H9 (cell line): ENCODE results near the gene EHD1. TPM values are rescaled to one million over a fixed set of nuclear protein-coding genes. Genes with fewer than 3 reads are reported as not detected.

Experiments used
- DNase-seq: peaks from one replicate; pipeline ENCODE4 v3.0.0-alpha.2; 2017
- H2AFZ ChIP-seq: one replicate; pipeline ENCODE4 v1.6.1; 2013; ENCODE audit warnings: mild to moderate bottlenecking, low read length, control low read depth, moderate library complexity
- H2AK5ac ChIP-seq: 2 replicates; pipeline ENCODE4 v1.6.1; 2013; ENCODE audit warnings: low read length, control low read depth, mixed read lengths; ENCODE audit not compliant: insufficient read length
- H2BK120ac ChIP-seq: one replicate; pipeline ENCODE4 v1.6.1; 2013; ENCODE audit warnings: low read depth, mild to moderate bottlenecking, low read length, control low read depth, inconsistent platforms; ENCODE audit not compliant: poor library complexity, severe bottlenecking
- H2BK12ac ChIP-seq: 2 replicates; pipeline ENCODE4 v1.6.1; 2013; ENCODE audit warnings: low read length, control low read depth, mixed read lengths, low read depth; ENCODE audit not compliant: insufficient read length
- H2BK15ac ChIP-seq: 2 replicates; pipeline ENCODE4 v1.6.1; 2013; ENCODE audit warnings: low read depth, low read length, control low read depth
- H2BK20ac ChIP-seq: one replicate; pipeline ENCODE4 v1.6.1; 2013; ENCODE audit warnings: low read depth, mild to moderate bottlenecking, low read length, control low read depth, inconsistent platforms; ENCODE audit not compliant: poor library complexity, severe bottlenecking
- H2BK5ac ChIP-seq: 2 replicates; pipeline ENCODE4 v1.6.1; 2013; ENCODE audit warnings: low read length, control low read depth, mixed read lengths; ENCODE audit not compliant: insufficient read length
- H3K14ac ChIP-seq: 2 replicates; pipeline ENCODE4 v1.6.1; 2013; ENCODE audit warnings: low read length, control low read depth; ENCODE audit not compliant: insufficient read depth
- H3K18ac ChIP-seq: 2 replicates; pipeline ENCODE4 v1.6.1; 2013; ENCODE audit warnings: low read depth, mild to moderate bottlenecking, mixed read lengths, low read length, control low read depth; ENCODE audit not compliant: insufficient read length
- H3K23ac ChIP-seq: 2 replicates; pipeline ENCODE4 v1.6.1; 2013; ENCODE audit warnings: low read length, control low read depth, mixed read lengths, low read depth; ENCODE audit not compliant: insufficient read length
- H3K23me2 ChIP-seq: 2 replicates; pipeline ENCODE4 v1.6.1; 2013; ENCODE audit warnings: low read depth, mild to moderate bottlenecking, mixed read lengths, low read length, control low read depth; ENCODE audit not compliant: insufficient read length, poor library complexity, severe bottlenecking
- H3K27ac ChIP-seq: 2 replicates; pipeline ENCODE4 v1.5.1; 2013; ENCODE audit warnings: low read length, control low read depth, mixed read lengths, low read depth; ENCODE audit not compliant: insufficient read length
- H3K27me3 ChIP-seq: 2 replicates; pipeline ENCODE4 v1.6.1; 2013; ENCODE audit warnings: low read length, control low read depth, inconsistent platforms; ENCODE audit not compliant: insufficient read depth
- H3K4ac ChIP-seq: 2 replicates; pipeline ENCODE4 v1.6.1; 2013; ENCODE audit warnings: low read depth, mild to moderate bottlenecking, control low read depth, inconsistent platforms, low read length, moderate library complexity
- H3K4me1 ChIP-seq: 2 replicates; pipeline ENCODE4 v1.6.1; 2013; ENCODE audit warnings: low read length, control low read depth, inconsistent platforms; ENCODE audit not compliant: insufficient read depth
- H3K4me2 ChIP-seq: 2 replicates; pipeline ENCODE4 v1.6.1; 2013; ENCODE audit warnings: low read length, control low read depth, mixed read lengths; ENCODE audit not compliant: insufficient read length, insufficient read depth
- H3K56ac ChIP-seq: 2 replicates; pipeline ENCODE4 v1.6.1; 2013; ENCODE audit warnings: low read depth, mild to moderate bottlenecking, mixed read lengths, low read length, control low read depth; ENCODE audit not compliant: insufficient read length
- H3K79me1 ChIP-seq: 2 replicates; pipeline ENCODE4 v1.6.1; 2013; ENCODE audit warnings: low read depth, mild to moderate bottlenecking, moderate library complexity, low read length, control low read depth, inconsistent platforms; ENCODE audit not compliant: insufficient read depth, poor library complexity, severe bottlenecking
- H3K79me2 ChIP-seq: 2 replicates; pipeline ENCODE4 v1.6.1; 2013; ENCODE audit warnings: low read length, control low read depth, inconsistent platforms; ENCODE audit not compliant: insufficient read depth
- H3K9ac ChIP-seq: 2 replicates; pipeline ENCODE4 v1.6.1; 2013; ENCODE audit warnings: low read length, control low read depth, mixed read lengths; ENCODE audit not compliant: insufficient read length; ENCODE audit errors: extremely low read depth
- H3K9me3 ChIP-seq: one replicate; pipeline ENCODE4 v1.6.1; 2013; ENCODE audit warnings: low read depth, low read length, inconsistent platforms; ENCODE audit not compliant: control insufficient read depth
- H3T11ph ChIP-seq: one replicate; pipeline ENCODE4 v1.6.1; 2013; ENCODE audit warnings: mild to moderate bottlenecking, low read length, control low read depth, inconsistent platforms
- H4K20me1 ChIP-seq: one replicate; pipeline ENCODE4 v1.6.1; 2013; ENCODE audit not compliant: control insufficient read depth, insufficient read length, insufficient read depth
- H4K5ac ChIP-seq: 2 replicates; pipeline ENCODE4 v1.6.1; 2013; ENCODE audit warnings: low read depth, mild to moderate bottlenecking, mixed read lengths, low read length, control low read depth; ENCODE audit not compliant: insufficient read length
- H4K8ac ChIP-seq: replicated peaks from 2 replicates; pipeline ENCODE4 v1.6.1; 2013; ENCODE audit warnings: low read length, control low read depth, mixed read lengths, low read depth; ENCODE audit not compliant: insufficient read length
- H4K91ac ChIP-seq: 2 replicates; pipeline ENCODE4 v1.6.1; 2013; ENCODE audit warnings: low read depth, mild to moderate bottlenecking, moderate library complexity, mixed read lengths, low read length, control low read depth; ENCODE audit not compliant: insufficient read length
- H3K27ac Mint-ChIP-seq, 3 experiments: 2 replicates in 2 of 3; 3 replicates in 1 of 3; pipeline ENCODE4 v1.8.0; 2020 to 2021; ENCODE audit warnings: mixed read lengths in 3 of 3, mild to moderate bottlenecking in 1 of 3, moderate library complexity in 1 of 3
- H3K27me3 Mint-ChIP-seq: 2 replicates; pipeline ENCODE4 v1.8.0; 2021; ENCODE audit warnings: low read depth, mild to moderate bottlenecking, moderate library complexity, mixed read lengths
- H3K36me3 Mint-ChIP-seq, 3 experiments: 2 replicates in 2 of 3; 3 replicates in 1 of 3; pipeline ENCODE4 v1.8.0; 2020 to 2021; ENCODE audit warnings: low read depth in 3 of 3, mixed read lengths in 3 of 3; ENCODE audit not compliant: insufficient read depth in 1 of 3
- H3K4me1 Mint-ChIP-seq, 2 experiments: 2 replicates each; pipeline ENCODE4 v1.8.0; 2020; ENCODE audit warnings: mixed read lengths in 2 of 2
- H3K4me3 Mint-ChIP-seq, 2 experiments: 2 replicates in 1 of 2; 3 replicates in 1 of 2; pipeline ENCODE4 v1.8.0; 2020 to 2021; ENCODE audit warnings: mild to moderate bottlenecking in 2 of 2, mixed read lengths in 2 of 2, moderate library complexity in 1 of 2
- H3K9me3 Mint-ChIP-seq, 2 experiments: 2 replicates in 1 of 2; 3 replicates in 1 of 2; pipeline ENCODE4 v1.8.0; 2020; ENCODE audit warnings: mild to moderate bottlenecking in 2 of 2, mixed read lengths in 2 of 2, moderate library complexity in 1 of 2
- CTCF ChIP-seq: fragments of 200-600 bp; sonication (generic); conservative IDR thresholded peaks from 3 replicates; pipeline ENCODE4 v1.8.0; 2021; ENCODE audit warnings: antibody characterized with exemption, mild to moderate bottlenecking
- whole genome bisulfite sequencing: extraction: QIAGEN DNeasy Blood & Tissue Kit; methylation state at CpG from one replicate; pipeline ENCODE4 v1.1.7; 2013; ENCODE audit warnings: missing lambda C conversion rate, low lambda C conversion rate, mixed read lengths; ENCODE audit not compliant: insufficient read length; ENCODE audit errors: extremely low coverage; 5-methylcytosine and 5-hydroxymethylcytosine counted together
- total RNA-seq: library from RNA; stranded (reverse); gene quantifications from 2 replicates; pipeline ENCODE4 v1.2.1, GENCODE V29; 2021

EHD1 gene
- total RNA-seq, 1 experiment from 2014 or later = 31.0 TPM

- H3K23ac ChIP-seq = no peak overlapping the region
- WGBS = no CpG with 5 or more reads among the region's 19 CpGs
- no peak overlapping the region for H2BK15ac ChIP-seq
- no peak overlapping the region for H4K91ac ChIP-seq
- H3K23me2 ChIP-seq = peaks cover 6% of the 10 kb centered on the region
- H3K27me3 Mint-ChIP-seq = peaks cover 2% of the 10 kb centered on the region
- H4K8ac ChIP-seq = no peak overlapping the region
- H3K18ac ChIP-seq = no peak overlapping the region
- no peaks in the 10 kb centered on the region for H3K79me2 ChIP-seq
- H3K9ac ChIP-seq = no peak overlapping the region
- H3K79me1 ChIP-seq = no peaks in the 10 kb centered on the region
- no peak overlapping the region for H2BK120ac ChIP-seq
- no peak overlapping the region for H2AK5ac ChIP-seq
- peak overlapping the region; percentile 80 to 89 for H3K4me3 Mint-ChIP-seq
- peak overlapping the region; percentile 32 to 98 (median 84); a peak in 6 of 7 replicates for H3K27ac Mint-ChIP-seq
- H3K9me3 ChIP-seq = no peaks in the 10 kb centered on the region
- H3K4me1 ChIP-seq = no peaks in the 10 kb centered on the region
- no peak overlapping the region for H2AFZ ChIP-seq
- H3K27me3 ChIP-seq = no peaks in the 10 kb centered on the region
- H3K9me3 Mint-ChIP-seq = no peaks in the 10 kb centered on the region; a peak in 2 of 5 replicates
- H4K5ac ChIP-seq = no peak overlapping the region
- peaks cover 25 to 34% of the 10 kb centered on the region in 2 experiments for H3K4me1 Mint-ChIP-seq
- no peak overlapping the region for H3K4me2 ChIP-seq
- no peak overlapping the region for H3T11ph ChIP-seq
- no peak overlapping the region for H3K56ac ChIP-seq
- H3K27ac ChIP-seq = no peak overlapping the region
- TF ChIP-seq CTCF = no peak
- H4K20me1 ChIP-seq = no peaks in the 10 kb centered on the region
- H3K14ac ChIP-seq = no peak overlapping the region
- H2BK5ac ChIP-seq = no peak overlapping the region
- DNase-seq = no peak
- H2BK12ac ChIP-seq = no peak overlapping the region
- no peak overlapping the region for H3K4ac ChIP-seq
- peaks cover 0 to 17% (median 5%) of the 10 kb centered on the region in 3 experiments; a peak in 5 of 7 replicates for H3K36me3 Mint-ChIP-seq
- H2BK20ac ChIP-seq = no peak overlapping the region
Observed at GRCh38 chr11:64842851-64843685, 35.4 kb downstream of the EHD1 start.
